ENCODE results near the gene CRHR2.

CRHR2 gene

DNA sequence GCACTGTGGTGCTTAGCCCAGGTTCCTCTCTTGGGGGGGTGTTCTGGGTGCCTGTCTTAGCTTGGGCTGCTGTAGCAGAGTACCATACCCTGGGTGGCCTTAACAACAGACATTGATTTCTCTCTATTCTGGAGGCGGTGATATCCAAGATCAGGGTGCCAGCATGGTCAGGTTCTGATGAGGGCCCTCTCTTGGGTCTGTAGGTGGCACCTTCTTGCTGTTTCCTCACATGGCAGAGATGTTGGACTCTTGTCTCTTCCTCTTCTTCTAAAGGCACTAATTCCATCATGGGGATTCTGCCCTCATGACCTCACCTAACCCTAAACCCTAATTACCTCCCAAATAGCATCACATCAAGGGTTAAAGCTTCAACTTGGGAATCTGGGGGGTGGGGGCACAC lies 19.9 kb upstream of the CRHR2 start:
- in situ Hi-C loops (cut with HindIII; ENCODE audit: low pct_unique_long_range_greater_than_20kb, low sequenced_read_pairs): no loop called here
- DNase-seq (ENCODE audit: low read depth in 1 of 2, low spot score in 1 of 2): peak in 1 of 2 experiments; percentile 30
- no peak for TF ChIP-seq JUND (IDR thresholded peaks at IDR 0.05; ENCODE audit: low read depth)

DNA sequence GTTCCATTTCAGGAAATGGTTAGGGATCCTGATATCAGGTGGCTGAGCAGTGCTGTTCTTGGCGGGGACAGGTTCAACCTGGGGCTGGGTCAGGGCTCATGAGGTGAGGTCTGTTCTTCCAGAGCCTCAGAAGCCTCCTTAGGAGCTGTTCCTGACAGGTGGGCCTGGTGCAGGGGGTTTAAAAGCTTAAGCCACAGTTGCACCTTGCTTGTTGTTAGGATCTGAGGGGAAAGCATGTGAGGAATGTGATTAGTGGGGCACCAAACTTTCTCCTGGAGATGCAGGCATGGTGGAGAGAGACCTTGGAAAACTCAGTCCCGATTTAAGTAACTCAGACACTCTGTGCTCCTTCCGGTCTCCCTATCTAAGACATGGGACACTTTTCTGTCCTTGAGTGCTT lies 18.7 kb upstream of the CRHR2 start:
- DNase-seq (ENCODE audit: low read depth in 1 of 2, low spot score in 1 of 2): no peak
- no peak for TF ChIP-seq JUND (IDR thresholded peaks at IDR 0.05; ENCODE audit: low read depth)
- in situ Hi-C loops (cut with HindIII; ENCODE audit: low pct_unique_long_range_greater_than_20kb, low sequenced_read_pairs): no loop called here

DNA sequence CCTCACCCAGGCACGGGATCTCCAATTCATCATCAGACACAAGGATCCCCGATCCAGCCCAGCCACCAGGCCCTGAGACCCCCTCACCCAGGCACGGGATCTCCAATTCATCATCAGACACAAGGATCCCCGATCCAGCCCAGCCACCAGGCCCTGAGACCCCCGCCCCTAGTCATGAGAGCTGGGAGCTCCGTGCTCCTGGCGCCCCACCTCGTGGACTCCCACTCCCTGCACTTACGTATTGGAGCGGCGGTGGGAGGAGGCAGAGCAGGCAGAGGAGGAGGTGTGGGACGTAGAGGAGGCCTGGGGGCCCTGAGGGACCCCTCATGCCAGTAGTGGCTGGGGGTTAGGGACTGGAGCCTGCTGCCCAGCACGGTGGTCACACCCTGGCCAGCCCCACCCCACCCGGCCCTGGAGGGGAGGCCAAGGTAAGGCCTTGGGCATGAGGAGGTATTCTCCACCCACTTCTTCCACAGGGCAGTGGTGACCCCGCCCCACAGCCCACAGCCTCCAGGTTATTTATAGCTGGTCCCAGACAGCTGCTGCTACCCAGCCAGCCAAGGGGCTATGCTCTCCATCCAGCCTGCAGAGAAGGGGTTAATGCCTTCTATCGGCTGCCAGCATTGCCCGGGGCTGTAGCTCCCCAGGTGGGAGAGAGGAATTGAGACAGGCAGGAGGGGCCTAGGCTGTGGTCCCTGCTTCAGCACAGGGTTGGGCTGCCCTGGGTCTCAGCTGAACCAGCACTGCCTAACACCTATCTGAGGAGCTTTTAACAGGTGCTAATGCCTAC lies 17.6 kb upstream of the CRHR2 start:
- in situ Hi-C loops (cut with HindIII; ENCODE audit: low pct_unique_long_range_greater_than_20kb, low sequenced_read_pairs): no loop called here
- no peak for DNase-seq (ENCODE audit: low read depth in 1 of 2, low spot score in 1 of 2)
- TF ChIP-seq JUND (IDR thresholded peaks at IDR 0.05; ENCODE audit: low read depth): no peak

DNA sequence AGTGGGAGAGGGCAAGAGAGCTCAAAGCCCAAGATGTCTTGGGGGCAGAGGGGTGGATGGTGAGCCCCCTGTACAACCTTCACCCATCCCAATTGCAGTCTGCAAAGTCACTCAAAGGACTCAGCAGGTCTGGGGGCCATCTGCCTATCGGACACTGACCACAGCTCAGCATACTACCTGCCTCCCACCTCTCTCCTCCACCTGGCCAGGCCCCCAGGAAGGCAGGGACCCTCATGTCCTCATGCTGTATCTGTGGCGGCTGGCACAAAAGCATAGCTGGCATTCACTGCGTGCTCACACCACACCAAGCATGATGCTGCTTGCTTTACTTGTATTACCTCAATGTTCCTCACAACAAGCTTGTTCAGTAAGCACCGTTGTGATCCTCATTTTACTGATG lies 16.2 kb upstream of the CRHR2 start:
- in situ Hi-C loops (cut with HindIII; ENCODE audit: low pct_unique_long_range_greater_than_20kb, low sequenced_read_pairs): no loop called here
- no peak for TF ChIP-seq JUND (IDR thresholded peaks at IDR 0.05; ENCODE audit: low read depth)
- no peak for DNase-seq (ENCODE audit: low read depth in 1 of 2, low spot score in 1 of 2)

DNA sequence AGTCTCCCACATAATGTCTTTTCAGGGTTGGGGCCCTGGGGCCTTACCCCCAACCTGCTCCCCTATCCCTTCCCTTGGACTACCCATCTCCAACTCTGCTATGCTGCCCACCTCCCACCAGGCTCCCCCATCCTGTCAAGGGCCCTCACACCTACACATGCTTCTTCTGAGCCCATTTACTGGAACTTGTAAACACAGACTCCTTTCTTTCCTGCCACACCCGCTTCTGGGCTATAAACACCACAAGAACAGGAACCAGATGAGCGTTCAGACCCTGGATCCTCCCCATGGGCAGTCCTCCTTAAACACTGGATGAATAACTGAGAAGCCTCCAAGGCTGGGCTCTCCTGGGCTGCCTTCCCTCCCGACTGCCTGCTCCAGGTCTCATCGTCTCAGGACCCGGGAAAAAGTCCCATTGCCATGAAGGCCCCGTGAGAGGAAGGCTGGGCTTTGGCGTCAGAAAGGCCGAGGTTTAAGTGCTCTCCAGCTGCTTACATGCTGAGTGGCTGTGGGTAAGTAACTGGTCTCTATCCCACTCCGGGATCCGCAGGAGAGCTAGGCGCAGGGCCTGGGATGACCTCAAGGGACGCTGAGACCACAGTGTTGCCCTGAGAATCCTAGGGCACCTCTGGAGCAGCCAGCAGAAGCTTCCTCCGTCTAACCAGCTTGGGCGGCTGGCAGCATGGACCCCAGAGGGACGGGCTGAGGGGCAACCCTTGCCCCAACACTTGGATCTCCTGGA lies 15.6 kb upstream of the CRHR2 start:
- in situ Hi-C loops (cut with HindIII; ENCODE audit: low pct_unique_long_range_greater_than_20kb, low sequenced_read_pairs): no loop called here
- DNase-seq (ENCODE audit: low read depth in 1 of 2, low spot score in 1 of 2): no peak

DNA sequence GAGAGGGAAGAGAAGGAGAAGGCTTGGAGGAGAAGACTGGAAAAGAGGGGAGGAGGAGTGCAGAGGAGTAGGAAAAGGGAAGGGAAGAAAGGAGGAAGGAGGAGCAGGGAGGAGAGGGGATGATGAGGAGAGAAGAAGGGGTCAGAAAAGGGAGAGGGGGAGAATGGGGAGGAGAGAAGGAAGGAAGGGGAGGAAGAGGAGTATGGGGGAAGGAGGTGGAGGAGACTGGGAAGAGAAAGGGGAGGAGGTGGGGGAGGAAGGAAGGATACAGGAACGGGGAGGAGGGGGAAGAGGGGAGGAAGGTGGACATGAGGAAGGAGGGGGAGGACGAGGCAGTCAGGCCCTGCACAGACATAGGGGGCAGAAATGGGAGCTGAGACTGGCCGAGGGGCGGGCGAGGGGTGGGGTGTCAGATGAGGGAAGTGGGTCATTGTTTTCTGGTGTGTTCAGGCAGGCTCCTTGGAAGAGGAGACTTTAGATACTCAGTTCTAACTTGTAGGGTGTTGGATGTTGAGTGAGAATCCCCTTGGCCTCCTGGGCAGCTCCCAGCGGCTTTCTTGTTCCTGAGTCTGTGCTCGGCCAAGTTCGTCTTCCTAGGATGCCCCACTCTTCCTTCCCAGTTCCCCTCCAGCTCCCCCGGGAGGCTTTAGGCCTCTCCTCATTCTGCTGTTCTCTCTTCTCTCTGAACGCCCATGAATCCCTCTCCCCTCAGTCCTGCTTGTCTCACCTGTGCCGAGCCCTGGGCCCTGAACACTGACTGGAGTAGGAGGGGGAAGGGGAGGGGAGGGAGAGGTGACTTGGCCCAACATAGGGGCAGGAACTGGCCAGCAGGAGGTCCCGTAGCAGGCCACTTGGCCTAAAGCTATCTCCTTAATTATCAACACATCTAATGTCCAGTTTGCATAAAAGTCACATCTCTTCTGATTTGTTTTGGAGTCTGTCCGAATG lies 12.8 kb upstream of the CRHR2 start:
- in situ Hi-C loops (cut with HindIII; ENCODE audit: low pct_unique_long_range_greater_than_20kb, low sequenced_read_pairs): no loop called here
- no peak for TF ChIP-seq JUND (IDR thresholded peaks at IDR 0.05; ENCODE audit: low read depth)
- DNase-seq (ENCODE audit: low read depth in 1 of 2, low spot score in 1 of 2): no peak

More for the DNA sequence above, 15.6 kb upstream of the CRHR2 start:
- no peak for TF ChIP-seq JUND (IDR thresholded peaks at IDR 0.05; ENCODE audit: low read depth)

DNA sequence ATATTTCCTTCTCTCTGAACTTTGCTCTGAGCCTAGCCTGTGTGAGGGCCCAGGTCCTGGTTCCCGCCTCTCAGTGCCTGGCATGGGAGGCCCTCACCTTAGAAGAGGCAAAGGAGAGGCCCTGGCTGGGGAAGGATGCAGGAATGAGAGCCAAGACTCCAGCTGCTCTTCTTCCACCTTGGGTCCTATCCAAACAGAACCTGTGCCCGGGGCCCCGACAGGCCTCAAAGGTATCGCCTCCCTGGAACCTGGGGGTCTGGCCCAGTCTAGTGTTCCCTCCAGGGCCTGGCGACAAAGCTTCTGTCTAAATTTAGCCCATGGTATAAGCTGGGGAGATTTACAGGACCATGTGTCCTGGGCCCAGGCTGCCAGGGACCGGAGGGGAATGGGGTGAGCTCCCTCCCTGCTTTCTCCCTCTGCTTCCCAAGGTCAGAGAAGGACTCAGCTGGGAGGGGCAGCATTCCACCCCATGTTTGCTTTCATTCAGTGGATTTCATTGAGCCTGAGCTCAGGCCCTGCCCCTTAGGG lies 12.0 kb upstream of the CRHR2 start:
- in situ Hi-C loops (cut with HindIII; ENCODE audit: low pct_unique_long_range_greater_than_20kb, low sequenced_read_pairs): no loop called here
- no peak for DNase-seq (ENCODE audit: low read depth in 1 of 2, low spot score in 1 of 2)
- no peak for TF ChIP-seq JUND (IDR thresholded peaks at IDR 0.05; ENCODE audit: low read depth)

DNA sequence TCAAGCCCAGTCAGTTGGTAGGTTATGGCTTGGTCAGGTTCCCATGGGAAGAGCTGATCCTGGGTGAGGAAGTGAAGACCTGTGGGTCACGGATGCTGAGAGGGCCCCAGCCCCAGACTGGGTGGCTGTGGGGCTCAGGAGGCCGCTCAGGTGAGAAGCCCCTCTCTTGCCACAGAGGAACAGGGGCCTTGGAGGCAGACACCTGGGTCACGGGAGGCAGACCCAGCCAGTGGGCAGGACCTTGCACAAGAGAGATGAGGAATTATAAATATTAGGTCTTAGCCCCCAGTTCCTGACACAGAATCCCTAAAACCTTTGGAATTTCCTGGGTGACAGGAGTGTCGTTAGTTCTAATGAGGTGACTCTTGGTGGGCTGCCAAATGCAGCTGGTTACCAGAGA lies 10.6 kb upstream of the CRHR2 start:
- no peak for DNase-seq (ENCODE audit: low read depth in 1 of 2, low spot score in 1 of 2)
- TF ChIP-seq JUND (IDR thresholded peaks at IDR 0.05; ENCODE audit: low read depth): no peak
- in situ Hi-C loops (cut with HindIII; ENCODE audit: low pct_unique_long_range_greater_than_20kb, low sequenced_read_pairs): no loop called here

DNA sequence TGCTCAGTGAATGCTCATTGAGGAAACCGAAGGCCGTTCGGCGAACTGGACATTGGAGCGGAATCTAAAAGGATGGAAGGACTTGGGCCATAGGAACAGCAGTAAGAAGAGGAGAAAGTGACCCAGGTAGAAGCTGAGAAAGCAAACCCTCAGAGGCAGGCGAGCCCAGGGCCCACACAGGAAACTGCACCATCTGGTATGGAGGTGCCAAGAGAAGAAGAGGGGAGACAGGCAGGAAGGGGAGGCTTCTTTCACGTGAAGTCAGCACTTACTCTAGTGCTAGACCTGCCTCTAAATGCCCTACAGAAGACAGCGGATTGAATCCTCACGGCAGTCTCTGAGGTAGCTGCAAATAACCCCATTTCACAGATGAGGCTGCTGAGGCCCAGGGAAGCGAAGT lies 10.2 kb upstream of the CRHR2 start:
- DNase-seq (ENCODE audit: low read depth in 1 of 2, low spot score in 1 of 2): no peak
- no peak for TF ChIP-seq JUND (IDR thresholded peaks at IDR 0.05; ENCODE audit: low read depth)
- in situ Hi-C loops (cut with HindIII; ENCODE audit: low pct_unique_long_range_greater_than_20kb, low sequenced_read_pairs): no loop called here

DNA sequence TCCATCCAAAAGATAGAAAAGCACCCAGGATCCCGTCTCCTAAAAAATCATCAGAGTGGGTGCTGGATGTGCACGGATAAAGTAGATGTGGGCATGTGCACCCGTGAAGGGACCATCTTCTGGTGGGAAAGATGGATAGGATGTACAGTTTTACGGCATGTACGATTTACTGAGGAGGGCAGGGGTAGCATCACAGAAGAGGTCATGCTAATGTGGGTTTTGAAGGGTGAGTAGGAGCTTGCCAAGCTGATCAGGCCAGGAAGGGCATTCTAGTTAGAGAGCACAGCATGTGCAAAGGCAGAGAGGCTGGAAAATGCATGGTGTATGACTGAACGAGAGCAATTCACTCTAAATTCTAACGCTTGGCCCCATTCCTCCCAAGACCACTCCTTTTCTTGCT lies 7.8 kb upstream of the CRHR2 start:
- no peak for TF ChIP-seq JUND (IDR thresholded peaks at IDR 0.05; ENCODE audit: low read depth)
- in situ Hi-C loops (cut with HindIII; ENCODE audit: low pct_unique_long_range_greater_than_20kb, low sequenced_read_pairs): no loop called here
- DNase-seq (ENCODE audit: low read depth in 1 of 2, low spot score in 1 of 2): no peak

DNA sequence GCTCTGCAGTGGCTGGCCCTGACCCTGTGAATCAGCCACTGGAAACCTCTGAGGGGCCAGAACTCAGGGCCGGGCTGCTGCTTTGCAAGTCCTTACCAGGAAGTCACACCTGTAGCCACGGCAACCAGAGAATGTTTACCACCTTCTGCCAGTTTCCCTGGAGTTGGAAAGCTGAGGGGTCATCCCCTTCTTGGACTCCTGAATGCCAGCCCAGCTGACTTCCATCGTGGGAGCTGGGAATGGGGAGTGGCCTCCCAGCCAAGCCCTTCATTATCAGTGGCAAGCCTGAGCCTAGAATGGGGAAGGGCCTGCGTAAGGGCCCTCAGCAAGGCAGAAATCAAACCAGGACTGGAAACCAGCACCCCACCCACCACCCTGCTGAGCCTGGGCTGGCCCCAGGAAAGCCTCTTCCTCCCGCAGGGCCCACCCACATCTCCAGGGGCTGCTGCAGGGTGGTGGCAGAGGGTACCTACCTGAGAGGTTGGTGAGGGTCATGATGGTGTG lies 6.5 kb upstream of the CRHR2 start:
- in situ Hi-C loops (cut with HindIII; ENCODE audit: low pct_unique_long_range_greater_than_20kb, low sequenced_read_pairs): no loop called here
- DNase-seq (ENCODE audit: low read depth in 1 of 2, low spot score in 1 of 2): no peak
- TF ChIP-seq JUND (IDR thresholded peaks at IDR 0.05; ENCODE audit: low read depth): no peak

DNA sequence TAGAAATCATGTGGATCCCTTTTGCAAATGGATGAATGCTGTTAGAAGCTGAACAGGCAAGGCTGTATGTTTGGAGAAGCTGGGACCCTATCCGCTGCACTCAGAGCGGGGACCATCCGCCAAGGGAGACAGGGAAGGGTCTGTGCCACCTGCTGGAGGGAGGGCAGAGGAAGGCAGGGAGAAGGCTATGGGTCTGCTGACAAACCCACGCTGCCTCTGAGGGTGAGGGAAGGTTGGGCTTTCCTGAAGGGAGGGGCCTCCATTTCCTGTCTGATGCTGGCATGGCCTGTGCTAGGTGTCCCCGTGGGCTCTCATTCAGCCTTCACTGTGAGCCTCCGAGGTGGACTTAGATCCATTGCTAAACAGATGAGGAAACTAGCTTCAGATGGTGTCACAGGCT lies 5.3 kb upstream of the CRHR2 start:
- in situ Hi-C loops (cut with HindIII; ENCODE audit: low pct_unique_long_range_greater_than_20kb, low sequenced_read_pairs): no loop called here
- no peak for DNase-seq (ENCODE audit: low read depth in 1 of 2, low spot score in 1 of 2)
- TF ChIP-seq JUND (IDR thresholded peaks at IDR 0.05; ENCODE audit: low read depth): no peak

Measured in T47D (cell line).